ENCODE results near the gene HDAC5. TPM values are rescaled to one million over a fixed set of nuclear protein-coding genes. Genes with fewer than 3 reads are reported as not detected.
"Not testable (repeated sequence)": the region's sequence is repeated elsewhere in the genome, so short reads cannot be mapped to it uniquely, and the experiment has no call there.

HDAC5 gene
- polyA plus RNA-seq, 5 donors = 43.3 to 60.6 (median 57.4) TPM

GRCh38 chr17:44134752-44135568 is 11.5 kb upstream of the HDAC5 start:
- no peak for DNase-seq

- DNase-seq = no peak
Measured at GRCh38 chr17:44133918-44134476, 10.6 kb upstream of the HDAC5 start.

DNA sequence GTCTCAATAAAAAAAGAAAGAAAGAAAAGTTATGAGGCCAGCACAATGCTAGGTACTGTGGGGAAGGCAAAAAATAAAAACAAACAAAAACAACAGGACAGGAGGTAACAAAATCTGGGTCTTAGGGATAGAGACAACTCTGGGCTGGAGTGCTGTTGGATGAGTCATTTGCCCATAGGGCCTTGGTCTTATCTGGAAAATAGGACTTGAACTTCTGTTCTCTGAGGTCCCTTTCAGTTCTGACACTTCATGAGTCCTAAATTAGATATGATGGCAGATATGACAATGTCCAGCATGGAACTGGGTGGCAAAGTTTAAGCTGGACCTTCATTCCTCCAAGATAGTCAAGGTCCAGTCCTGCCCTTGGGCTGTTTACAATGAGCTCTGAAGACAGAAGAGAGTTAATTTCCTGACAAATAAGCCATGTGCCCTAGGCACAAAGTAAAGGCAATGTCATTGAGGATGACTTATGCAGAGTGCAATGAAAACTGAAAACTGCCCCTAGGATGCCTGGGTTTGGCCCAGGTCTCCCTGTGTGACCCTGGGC is 8.9 kb upstream of the HDAC5 start:
- no peak for DNase-seq

- DNase-seq = not testable (repeated sequence)
Measured at GRCh38 chr17:44131372-44131771, 7.9 kb upstream of the HDAC5 start.

DNA sequence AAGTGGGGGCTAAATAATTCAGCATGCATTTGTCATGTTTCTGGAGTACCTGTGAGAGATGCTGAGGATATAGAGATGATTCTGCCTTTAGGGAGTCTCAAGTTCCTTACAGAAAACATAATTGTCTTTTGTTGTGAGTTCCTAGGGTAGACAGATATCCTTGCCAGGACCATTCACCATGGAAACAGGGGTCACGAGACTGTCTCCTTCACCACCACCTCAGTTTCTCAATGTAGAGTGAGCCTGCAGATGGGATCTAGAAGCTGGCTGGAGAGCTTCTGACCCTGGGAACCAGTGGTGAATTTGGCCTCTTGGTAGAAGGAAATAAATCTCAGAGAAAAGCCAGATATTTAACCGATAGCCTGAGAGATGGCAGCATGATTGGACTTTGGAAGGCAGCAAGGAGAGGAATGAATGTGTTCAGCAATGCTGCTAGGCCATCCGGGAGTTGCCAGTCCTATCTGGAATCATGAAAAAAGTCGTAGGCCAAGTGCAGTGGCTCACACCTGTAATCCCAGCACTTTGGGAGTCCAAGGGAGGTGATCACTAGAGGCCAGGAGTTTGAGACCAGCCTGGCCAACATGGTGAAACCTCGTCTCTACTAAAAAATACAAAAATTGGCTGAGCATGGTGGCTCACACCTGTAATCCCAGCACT is 7.4 kb upstream of the HDAC5 start:
- no peak for DNase-seq

GRCh38 chr17:44128383-44128782 is 4.9 kb upstream of the HDAC5 start:
- no peak for DNase-seq

DNA sequence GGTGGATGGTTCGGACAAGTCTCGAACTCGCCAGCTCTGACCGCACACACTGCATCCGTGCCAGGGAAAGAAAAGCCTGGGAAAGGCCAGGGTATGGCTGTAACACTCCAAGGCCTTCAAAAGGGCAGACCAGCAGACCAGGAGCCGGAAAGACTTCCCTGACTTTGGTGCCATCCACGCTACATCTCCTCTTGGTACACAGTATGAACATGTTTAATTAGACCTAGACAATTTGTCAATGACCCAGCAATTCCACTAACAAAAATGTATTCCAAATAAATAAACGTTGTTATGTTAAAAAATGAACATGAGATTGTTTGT is 637 bp upstream of the HDAC5 start:
- DNase-seq = no peak

DNA sequence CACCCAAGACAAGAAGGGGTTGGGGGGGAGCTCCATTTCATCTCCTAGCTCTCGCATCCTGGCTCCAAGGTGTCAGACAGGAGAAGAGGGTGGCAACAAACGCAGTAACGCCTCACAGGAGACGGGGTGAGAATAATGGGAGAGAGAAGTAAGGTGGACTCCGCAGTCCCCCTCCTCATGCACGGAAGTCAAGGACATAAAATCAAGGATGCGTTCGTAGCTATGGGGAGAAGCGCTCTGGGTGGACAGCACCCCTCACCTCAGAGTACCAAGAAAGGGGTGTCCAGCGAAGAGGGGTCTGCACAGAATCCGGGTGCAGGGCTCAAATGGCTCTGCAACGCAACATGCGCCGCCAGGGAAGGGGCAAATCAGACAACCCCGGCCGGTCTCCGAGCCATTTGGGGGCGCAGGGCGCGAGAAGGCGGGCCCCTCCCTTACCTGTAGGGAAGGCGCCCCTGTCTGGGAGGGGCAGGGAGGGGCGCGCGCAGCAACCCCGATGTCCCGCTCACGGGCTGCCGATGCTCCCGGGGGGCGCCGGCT is 555 bp downstream of the HDAC5 start:
- no peak for DNase-seq

DNA sequence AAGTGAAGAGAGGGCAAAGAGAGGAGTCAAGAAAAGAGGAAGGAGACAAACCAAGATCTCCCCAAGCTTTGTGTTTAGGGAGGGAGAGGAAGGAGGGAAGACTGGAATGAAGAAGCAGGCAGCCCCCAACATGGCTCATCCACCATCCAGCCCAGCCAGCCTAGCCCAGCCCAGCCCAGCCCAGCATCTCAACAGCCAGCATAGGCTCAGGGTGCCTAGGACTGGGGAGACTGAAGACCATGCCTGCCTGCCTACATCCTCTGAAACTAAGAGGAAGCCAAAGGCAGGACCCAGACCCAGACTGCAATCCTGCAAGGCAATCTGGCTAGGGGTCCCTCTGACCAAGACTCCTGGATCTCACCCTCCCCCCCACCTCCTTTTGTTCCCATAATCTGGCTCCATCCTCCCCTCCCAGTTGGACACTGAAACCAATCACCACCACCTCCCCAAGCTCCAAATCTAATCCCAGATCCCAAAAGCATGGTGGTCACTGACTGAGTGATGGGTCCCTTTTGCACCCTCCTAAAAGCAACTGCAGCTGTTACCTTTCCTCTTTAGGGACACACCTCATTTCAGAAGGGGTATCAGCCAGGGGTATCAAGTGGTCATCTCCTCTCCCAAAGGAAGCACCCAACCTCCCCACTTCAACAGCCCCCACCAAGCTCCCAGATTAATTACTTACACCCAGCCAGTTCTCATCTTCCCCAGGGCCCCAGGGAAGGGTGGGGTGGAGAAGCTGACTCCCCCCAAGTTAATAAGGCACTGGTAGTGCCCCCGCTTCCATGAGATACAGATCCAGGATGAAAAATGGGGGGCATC is 1.2 kb downstream of the HDAC5 start:
- DNase-seq = no peak

DNA sequence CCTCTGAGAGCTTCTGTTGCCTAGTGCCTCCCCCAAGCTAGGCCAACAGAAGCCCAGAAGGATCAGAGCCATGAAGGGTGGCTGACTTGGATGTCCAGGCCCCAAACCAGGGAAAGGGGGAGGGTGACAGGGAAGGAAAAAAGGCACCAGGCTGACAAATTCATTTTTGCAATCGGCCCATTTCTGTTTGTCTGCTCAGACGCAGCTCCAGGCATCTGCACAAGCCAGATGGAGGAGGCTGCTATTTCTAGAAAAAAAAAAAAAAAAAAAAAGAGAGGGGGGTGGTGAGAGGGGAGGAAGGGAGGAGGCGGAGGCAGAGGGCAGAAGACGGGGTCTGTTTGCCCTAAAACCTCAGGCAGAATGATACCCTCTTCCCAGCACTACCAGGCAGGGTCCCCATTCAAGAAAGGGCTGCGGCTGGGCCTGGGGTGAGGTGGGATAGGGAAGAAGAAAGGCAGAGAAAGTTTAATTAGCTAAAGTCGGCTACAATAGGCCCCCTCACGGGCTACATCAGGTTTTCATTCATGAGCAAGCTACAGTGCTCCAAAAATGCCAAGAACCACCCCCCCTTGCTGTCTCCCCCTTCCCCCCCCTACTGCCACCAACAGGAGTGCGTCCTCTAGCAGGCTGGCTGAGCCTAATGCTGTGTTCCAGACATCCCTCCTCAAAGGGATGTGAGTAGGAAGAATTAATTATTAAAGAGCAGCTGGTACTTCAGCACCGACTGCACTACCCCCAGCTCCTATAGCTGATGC is 2.4 kb downstream of the HDAC5 start:
- no peak for DNase-seq

DNA sequence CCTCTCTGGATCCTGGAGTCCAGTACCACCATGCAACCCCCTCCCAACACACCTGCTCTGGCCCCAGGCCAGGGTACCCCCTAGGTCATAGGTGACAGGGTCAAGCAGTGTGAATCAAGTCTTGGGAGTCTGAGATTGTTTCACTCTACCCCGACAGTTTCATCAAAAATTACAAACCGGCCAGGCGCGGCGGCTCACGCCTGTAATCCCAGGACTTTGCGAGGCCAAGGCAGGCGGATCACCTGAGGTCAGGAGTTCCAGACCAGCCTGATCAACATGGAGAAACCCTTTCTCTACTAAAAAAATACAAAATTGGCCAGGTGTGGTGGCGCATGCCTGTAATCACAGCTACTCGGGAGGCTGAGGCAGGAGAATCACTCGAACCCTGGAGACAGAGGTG is 3.2 kb downstream of the HDAC5 start:
- not testable (repeated sequence) for DNase-seq

GRCh38 chr17:44119798-44120197 is 3.6 kb downstream of the HDAC5 start:
- DNase-seq = no peak

- no peak for DNase-seq
Measured at GRCh38 chr17:44119062-44119461, 4.4 kb downstream of the HDAC5 start.

DNA sequence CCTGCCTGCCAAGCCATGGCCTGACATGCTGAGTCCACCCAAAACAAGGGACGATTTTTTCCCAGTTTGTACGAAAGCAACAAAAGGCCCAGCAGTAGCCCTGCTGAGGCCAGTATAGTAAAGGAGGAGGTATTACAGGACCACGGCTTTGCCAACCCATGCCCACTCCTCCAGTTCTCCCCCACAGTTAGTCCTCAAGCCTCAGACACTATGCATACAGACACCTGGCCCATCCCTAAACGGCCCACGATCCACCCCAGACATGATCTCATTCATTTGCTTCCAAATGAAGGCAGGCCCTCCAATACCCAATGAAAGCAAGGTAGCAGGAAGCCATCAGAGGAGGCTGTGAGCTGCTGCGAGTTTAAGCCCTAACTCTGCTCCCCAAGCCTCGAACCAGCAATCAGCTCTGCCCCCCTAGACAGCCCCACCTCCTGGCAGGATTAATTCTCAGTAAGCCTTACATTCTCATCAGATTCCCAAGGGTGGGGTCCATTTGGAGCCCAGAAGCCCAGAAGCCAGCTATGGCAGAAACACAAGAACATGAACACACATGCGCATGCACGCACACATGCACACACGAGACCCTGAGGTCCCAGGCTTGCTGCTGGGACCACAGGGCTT is 4.9 kb downstream of the HDAC5 start:
- no peak for DNase-seq

GRCh38 chr17:44117351-44117750 is 6.1 kb downstream of the HDAC5 start:
- DNase-seq = no peak

- no peak for DNase-seq
Measured at GRCh38 chr17:44115585-44116415, 7.6 kb downstream of the HDAC5 start.

- no peak for DNase-seq
Measured at GRCh38 chr17:44113868-44114840, 9.3 kb downstream of the HDAC5 start.

DNA sequence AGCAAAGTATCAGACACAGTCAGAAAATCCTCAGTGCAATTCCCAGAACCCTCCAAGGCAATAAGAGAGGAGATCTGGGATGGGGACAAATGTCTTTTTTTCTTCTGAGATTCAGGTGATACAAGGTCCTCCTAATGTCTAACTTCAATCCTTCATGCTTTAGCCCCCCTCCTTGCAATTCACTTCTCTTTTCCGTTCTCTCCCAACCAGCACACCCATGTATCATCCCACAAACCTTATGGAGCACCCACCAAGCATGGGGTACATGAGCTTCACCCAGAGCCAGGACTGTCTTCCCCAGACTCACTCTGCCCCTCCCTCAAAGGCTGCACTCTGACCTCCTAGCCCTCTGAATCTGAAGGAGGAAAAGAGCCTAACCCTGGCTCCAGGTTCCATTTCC is 10.1 kb downstream of the HDAC5 start:
- no peak for DNase-seq
